NCI-H1092 treated with DMSO at 0.1 percent for 48 hours (cell line): ENCODE results near the gene FBXL13.
"Not testable (repeated sequence)": the region's sequence is repeated elsewhere in the genome, so short reads cannot be mapped to it uniquely, and the experiment has no call there.

ENCODE experiments used
- DNase-seq: peaks from one replicate; lab custom pipeline; 2025; lab: John Stamatoyannopoulos, UW

FBXL13 gene

DNA sequence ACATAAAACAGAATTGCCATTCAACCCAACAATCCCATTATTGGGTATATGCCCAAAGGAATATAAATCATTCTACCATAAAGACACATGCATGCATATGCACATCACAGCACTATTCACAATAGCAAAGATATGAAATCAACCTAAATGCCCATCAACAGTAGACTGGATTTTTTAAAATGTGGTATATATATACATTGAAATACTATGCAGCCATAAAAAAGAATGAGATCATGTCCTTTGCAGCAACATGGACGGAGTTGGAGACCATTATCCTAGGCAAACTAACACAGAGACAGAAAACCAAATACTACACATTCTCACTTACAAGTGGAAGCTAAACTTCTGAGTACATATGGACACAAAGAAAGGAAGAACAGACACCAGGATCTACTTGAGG lies 51.0 kb downstream of the FBXL13 start:
- DNase-seq: not testable (repeated sequence)

DNA sequence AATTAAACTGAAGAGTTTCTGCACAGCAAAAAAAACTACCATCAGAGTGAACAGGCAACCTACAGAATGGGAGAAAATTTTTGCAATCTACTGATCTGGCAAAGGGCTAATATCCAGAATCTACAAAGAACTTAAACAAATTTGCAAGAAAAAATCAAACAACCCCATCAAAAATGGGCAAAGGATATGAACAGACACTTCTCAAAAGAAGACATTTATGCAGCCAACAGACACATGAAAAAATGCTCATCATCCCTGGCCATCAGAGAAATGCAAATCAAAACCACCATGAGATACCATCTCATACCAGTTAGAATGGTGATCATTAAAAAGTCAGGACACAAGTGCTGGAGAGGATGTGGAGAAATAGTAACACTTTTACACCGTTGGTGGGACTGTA lies 53.1 kb downstream of the FBXL13 start:
- not testable (repeated sequence) for DNase-seq

DNA sequence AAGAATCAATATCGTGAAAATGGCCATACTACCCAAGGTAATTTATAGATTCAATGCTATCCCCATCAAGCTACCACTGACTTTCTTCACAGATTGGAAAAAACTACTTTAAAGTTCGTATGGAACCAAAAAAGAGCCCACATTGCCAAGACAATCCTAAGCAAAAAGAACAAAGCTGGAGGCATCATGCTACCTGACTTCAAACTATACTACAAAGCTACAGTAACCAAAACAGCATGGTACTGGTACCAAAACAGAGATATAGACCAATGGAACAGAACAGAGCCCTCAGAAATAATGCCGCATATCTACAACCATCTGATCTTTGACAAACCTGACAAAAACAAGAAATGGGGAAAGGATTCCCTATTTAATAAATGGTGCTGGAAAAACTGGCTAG lies 53.7 kb downstream of the FBXL13 start:
- DNase-seq: not testable (repeated sequence)

DNA sequence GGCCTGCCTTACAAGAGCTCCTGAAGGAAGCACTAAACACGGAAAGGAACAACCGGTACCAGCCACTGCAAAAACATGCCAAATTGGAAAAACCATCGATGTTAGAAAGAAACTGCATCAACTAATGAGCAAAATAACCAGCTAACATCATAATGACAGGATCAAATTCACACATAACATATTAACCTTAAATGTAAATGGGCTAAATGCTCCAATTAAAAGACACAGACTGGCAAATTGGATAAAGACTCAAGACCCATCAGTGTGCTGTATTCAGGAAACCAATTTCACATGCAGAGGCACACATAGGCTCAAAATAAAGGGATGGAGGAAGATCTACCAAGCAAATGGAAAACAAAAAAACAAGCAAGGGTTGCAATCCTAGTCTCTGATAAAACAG lies 56.3 kb downstream of the FBXL13 start:
- DNase-seq: not testable (repeated sequence)

DNA sequence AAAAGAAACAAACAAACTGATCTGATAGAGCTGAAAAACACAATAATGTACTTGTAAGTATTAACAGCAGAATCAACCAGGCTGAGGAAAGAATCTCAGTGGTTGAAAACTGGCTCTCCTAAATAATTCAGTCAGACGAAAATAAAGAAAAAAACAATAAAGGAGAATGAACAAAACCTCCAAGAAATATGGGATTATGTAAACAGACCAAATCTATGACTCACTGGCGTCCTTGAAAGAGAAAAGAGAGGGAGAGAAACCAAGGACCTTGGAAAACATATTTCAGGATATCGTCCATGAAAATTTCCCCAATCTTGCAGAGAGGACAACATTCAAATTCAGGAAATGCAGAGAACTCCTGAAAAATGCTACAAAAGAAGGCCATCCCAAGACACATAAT lies 62.9 kb downstream of the FBXL13 start:
- DNase-seq: no peak

DNA sequence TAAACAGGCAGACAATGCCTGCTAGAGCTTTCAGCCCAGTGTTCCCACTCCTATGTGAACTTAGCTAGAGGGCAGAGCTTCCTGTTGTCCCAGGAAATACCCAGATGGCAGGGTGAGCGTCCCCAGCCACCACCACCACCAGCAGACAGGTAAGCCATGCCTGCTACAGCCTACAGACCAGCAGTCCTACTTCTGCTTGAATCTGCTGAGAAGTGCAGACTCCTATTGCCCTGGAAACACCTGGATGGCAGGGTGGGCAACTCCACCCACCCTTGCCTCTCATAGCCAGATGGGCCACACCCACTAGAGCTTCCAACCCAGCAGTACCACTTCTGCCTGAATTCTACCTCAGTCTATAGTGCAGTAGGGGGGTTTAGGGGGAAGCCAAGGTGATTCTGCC lies 64.4 kb downstream of the FBXL13 start:
- DNase-seq: no peak

DNA sequence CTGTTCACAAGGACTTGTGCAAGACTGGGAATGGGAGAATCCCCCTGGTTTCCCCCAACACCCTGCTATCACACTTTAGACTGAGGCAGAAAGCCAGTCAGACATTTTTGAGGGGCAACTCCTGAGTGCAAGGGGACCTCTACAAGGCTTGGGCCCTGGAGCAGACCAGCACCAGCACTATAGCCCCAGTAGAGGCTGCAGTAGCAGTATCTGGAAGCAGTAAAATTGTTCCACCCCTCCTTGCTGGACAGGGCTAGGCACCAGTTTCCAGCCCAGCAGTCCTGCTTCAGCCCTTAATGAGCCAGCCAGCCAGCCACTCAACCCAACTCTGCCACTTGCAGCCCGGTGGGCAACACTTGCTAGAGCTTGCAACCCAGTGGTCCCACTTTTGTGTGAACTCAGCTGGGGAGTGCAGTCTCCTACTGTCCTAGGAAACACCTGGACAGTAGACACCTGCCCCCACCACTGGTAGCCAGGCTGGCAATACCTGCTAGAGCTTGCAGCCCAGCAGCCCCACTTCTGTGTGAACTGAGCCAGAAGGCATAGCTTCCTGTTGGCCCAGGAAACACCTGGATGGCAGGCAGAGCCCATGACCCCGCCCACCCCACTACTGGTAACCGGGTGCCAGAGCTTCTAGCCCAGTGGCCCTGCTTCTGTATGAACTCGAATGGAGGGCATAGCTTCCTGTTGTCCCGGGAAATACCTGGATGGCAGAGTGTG lies 65.0 kb downstream of the FBXL13 start:
- DNase-seq: no peak

DNA sequence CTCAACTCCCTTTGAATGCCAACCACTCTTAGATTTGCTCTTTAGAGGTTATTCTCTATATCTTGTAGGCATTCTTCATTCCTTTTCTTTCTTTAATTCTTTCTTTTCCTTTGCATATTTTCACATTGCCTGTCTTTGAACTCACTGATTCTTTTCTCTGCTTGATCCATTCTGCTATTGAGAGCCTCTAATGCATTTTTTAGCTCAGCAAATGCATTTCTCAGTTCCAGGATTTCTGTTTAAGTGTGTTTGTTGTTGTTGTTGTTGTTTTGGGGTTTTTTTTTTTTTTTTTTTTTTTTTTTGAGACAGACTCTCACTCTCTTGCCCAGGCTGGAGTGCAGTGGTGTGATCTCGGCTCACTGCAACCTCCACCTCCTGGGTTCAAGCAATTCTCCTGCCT lies 71.6 kb downstream of the FBXL13 start:
- DNase-seq: no peak

DNA sequence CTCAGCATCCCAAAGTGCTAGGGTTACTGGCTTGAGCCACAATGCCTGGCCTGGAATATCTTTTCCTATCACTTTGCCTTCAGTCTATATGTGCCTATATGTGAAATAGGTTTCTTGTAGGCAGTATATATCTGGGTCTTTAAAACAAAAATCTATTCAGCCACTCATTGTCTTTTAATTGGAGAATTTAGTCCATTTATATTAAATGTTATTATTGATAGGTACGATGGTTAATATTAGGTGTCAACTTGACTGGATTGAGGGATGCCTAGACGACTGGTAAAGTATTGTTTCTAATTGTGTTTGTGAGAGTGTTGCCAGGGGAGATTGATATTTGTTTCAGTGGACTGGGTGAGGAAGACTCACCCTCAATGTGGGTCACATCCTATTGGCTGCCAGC lies 73.4 kb downstream of the FBXL13 start:
- DNase-seq: no peak

DNA sequence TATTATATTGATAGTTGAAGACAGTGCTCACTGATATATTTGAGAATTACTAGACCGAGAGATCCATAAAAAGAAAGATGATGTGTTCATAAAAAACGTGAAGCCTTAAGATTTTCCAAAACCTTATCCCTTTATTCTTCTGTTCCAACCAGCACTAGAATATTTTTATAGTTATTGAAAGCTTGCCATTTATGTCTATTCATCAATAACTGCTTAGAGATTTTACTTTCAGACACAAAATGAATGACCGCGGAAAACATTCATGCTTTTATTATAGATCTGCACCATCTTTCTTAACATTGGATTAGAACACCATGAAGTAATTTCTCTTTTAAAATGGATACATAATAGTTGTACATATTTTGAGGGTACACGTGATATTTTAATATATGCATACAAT lies 77.6 kb downstream of the FBXL13 start:
- DNase-seq: no peak

DNA sequence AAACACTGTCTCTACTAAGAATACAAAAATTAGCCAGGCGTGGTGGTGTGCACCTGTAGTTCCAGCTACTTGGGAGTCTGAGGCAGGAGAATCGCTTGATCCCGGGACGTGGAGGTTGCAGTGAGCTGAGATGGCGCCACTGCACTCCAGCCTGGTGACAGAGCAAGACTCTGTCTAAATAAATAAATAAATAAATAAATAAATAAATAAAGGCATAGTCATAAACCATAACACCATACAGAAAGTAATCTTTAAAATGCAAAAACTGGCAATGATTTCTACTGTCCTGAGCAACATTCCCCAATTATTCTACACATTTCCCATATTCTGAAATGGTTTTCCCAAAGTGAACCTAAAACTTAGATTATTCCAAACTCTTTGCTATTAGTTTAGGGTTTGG lies 79.0 kb downstream of the FBXL13 start:
- DNase-seq: not testable (repeated sequence)

DNA sequence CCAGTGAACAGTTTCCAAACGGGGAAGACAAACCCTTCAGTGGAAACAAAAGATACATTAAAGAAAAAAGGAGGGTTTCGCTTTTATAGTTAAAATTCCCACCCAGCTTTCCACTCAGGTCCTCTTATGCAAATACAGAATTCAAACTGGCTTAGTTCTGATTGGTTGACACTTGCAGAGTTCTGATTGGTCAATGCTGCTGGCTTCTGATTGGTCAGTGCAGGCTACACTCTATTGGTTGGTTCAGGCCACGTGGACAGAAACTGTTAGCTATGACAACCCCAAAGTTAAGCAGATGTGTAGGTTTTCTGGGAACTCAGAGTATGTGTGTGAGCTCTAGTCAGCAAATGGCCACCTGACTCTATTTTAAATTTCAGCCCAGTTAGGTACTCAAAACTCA lies 80.0 kb downstream of the FBXL13 start:
- DNase-seq: no peak

DNA sequence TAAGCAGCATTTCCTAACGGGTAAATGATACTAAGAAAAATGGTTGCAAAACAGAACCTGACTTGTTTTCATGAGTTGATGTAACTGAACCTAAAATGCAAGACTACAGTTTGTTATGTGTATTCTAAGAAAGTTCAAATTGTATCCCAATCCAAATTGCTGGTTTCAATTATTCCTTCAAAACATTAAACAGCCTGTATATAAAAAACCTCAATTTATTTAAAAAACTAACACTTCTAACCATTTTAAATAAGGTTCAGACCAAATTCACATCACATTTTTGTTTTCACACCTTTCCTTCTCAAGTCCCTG lies 80.9 kb downstream of the FBXL13 start:
- DNase-seq: no peak

DNA sequence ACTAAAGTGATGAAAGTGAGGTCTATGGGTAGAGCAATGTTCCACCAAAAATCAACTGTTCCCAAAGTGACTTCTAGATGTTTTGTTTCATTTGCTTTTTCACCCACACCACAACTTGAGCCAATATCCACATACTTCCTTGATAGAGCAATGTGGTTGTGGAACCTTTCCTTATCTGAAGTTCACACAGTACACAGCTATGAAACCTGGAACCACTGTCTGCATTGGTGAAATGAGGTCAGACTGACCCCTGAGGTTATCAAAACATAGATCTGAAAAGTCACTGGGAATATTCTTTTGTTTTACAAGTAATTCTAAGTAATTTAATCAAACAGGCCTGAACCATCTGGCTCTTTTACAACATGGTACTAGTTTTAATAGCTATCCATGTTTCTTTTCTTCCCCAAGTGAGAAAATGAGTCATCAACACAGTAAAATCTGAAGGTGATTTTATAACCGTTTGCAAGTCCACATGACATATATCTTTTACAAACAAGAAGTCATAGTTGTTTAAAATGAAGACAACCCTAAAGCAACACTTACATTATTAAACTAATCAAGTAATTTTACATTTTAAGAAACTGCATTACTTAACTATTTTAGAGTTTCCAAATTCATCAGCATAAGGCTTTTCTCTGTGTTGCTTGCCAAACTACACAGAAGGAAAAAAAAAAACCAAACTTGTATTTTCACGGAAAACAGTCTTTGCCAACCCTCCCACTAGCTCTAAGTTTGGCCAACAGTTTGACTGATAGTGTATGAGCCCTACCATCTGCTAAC lies 81.5 kb downstream of the FBXL13 start:
- no peak for DNase-seq

DNA sequence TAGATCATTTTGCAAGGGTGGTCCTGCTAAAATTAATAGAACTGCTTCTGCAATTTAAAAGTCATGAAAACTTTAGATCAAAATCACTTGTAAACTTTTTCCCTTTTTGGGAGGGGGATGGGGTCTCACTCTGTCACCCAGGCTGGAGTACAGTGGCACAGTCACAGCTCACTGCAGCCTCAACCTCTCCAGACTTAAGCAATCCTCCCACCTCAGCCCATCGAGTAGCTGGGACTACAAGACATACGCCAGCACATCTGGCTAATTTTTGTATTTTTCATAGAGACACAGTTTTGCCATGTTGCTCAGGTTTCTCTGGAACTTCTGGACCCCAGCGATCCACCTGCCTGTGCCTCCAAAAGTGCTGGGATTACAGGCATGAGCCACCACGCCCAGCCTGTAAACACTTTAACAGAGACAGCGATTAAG lies 82.1 kb downstream of the FBXL13 start:
- DNase-seq: no peak

DNA sequence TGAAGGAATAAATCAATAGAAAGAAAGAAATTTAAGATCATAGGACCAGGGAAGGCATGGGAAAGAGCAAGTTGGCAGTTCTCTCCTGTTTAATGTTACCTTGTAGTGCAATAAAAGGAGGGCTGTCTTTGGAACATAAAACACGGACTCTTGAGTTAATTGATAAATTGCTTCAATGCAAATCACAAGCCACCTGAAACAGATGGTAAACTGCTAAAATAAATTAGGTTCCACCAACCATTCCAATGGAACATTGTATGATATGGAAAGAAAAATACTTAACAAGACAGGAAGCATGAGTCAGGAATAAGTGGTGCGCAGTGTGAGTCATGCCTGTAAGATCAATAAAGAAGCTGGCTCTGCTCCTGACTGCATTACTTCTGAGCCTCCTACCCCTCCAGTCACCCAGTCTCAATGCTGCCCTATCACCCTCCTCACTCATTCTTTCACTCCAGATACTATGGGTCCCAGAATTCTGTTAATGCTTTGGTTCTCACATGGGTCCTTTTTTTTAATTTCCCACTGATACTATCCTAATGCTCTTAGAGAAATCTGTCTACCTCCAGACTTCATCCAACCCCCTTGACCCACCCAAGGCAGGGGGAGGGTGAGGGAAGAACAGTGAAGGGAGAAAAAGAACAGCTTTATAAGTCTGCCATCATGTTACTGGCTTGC lies 82.9 kb downstream of the FBXL13 start:
- DNase-seq: no peak

DNA sequence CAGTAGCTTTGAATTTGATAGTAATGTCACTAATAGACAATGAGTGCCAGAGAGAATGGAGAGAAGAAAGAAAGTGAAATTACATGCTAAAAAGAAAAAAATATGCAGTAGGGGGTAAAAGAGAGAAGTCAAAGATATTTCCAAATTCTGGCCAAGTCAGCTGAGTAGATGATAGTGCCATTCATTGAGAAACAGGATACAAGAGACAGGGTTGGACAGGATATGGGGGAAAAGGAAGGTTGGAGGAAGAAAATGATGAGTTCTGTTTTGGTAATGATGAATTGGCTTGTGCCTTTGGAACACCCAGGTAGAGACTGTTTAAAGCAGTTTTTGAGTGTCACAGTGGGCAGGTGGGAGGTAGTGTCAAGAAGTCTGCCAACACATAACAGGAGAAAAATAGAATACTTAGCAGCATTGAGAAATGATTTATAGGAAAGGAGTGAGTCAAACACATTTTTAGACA lies 83.5 kb downstream of the FBXL13 start:
- no peak for DNase-seq

DNA sequence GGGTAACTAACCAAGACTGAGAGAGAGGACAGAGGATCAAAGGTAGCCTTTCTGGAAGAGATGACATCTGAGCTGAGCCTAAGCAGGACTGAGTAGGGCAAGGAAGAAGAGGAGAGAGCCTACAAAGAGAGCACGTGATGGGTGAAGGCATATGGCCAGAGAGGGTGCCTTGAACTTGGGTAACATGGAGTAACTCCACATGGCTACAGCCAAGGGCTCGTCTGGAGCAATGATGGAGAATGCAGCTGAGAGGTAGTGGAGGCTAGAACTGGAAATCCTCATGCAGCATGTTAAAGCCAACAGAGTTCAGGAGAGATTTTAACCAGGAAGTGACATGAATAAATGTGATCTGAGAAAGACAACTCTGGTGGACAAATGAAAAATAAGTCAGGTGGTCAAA lies 84.0 kb downstream of the FBXL13 start:
- no peak for DNase-seq

DNA sequence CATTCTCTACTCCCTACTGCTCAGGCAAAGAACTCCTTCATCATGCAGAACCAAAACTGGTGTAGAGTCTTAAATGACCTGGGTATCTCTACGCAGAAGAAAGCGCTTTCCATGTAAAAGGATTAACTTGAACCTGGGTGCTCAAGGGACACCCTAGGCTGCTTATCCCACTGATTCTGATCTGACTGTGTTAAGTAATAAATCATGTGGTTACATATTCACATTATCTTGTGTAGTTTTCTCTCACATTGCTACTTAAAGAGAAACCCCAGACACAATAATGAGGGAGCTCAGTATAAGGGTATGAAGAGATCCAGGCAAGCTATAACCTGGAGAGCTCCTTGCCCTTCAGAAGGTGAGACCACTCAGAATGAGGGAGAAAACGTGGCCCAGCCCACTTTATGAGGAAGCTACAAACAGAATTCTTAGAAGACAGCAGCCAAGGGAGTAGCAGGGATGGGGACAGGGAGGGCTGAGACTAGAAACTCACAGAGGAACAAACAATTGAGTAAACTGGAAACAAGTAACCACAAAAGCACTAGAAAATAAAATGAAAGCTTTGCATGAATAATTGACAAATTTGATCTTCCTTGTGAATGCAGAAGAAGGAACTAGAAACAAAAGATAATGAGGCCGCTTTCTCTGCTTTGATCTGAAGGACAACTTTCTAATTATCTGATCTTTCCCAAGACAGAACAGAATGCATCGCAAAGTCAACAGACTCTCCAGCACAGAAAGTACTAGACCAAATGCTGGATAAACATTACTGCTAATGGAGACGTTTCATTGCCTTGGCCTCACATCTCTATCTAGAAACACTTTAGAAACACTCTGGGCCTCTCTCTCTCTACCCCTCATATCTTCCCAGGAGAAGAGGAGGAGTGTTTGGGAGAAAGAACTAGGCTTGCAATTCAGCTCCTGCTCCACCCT lies 85.7 kb downstream of the FBXL13 start:
- DNase-seq: no peak

DNA sequence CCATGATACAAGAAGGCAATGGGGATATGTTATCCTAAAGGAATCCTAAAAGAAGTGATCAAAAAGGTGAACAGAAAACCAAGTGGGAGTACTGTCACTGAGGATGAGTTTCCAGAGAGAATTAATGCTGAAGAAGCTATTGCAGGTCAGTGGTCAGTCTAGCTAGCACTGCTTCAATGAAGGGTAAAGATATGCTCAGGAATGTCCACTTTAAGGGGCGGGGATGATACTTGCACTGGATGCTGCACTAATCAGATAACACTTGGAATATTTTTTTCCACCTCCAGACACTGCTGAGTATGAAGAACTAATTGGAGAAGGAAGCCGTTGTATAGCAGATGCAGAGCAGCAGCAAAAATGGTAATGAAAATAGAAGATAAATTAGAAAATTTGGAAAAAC lies 86.5 kb downstream of the FBXL13 start:
- DNase-seq: no peak

DNA sequence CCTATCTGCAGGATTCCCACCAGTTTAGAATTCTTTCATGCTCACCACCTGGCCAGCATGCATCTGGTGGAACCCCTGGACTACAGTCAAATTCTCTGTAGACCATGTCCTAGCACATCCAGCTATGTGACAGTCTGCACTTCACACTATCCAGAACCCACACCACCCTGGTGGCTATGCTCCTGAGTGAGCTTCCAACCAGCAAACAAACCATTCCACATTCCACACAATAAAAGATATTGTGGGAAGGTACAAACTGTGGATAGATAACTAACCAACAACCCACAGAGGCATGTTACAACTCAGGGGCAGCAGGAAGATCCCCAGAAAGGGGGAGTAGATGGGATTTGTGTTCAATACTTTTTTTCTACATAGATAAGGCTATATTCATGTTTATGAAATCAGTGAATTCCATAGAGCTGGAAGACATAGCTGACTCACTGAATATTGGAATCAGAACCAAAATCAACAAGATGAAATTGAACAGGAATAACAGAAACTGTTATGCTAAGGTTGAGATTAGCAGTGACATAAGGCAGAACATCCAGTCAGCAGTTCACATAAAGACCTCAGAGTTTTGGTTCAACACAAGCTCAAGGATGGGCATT lies 89.3 kb downstream of the FBXL13 start:
- no peak for DNase-seq

DNA sequence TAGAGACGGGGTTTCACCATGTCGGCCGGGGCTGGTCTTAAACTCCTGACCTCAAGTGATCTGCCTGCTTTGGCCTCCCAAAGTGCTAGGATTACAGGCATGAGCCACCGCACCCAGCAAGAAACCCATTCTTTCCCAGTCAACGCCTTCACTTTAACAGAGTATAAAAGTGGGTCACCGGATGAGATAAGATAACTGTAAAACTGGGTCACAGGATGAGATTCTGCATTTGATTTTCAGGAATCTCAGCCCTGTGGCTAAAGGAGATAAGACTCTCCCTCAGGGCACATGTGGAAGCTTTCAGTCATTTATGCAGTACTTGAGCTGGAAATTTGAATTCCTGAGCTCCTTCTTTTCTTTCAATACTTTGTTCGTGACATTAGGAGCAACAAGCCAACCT lies 91.0 kb downstream of the FBXL13 start:
- DNase-seq: no peak
